ENCODE results near the gene CAMSAP2.

DNA sequence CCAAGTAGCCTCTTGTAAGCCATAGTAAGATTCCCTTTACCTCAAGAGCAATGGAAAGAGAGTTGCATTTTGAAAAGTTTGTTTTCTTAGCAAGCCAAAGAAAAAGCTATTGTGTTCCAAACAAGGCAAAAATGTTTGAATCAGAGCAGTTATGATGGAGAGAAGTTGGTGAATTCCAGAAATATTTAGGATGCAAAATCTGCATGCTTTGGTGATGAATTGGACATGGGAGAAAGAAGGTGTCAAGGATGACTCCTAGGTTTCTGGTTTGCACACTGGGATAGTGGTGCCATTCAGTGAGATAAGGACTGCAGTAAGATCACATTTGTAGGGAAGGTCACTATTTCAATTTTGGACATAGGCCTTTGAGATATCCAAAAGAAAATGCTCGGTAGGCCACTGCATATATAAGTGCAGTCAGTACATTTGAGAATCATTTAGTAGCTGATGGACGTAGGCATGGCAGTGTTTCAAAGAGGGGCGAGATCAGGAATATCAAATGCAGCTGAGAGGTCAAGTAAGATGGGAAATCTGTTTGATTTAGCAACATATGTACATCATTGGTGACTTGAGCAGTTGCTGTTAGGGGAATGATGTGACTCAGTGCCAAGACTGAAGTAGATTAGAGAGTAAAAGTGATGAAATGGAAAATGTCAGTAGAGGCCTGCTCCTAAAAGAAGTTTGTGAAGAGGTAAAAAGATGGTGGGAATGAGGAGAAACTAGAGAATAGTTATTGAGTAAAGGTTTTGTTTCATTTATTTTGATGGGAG is 100.2 kb downstream of the CAMSAP2 start:
- TF ChIP-seq CREB1 (IDR thresholded peaks at IDR 0.05) (no peak), JUN (IDR thresholded peaks at IDR 0.05; ENCODE audit: low read depth, low read length) (no peak), JUND (IDR thresholded peaks at IDR 0.05; ENCODE audit: low read length) (no peak), MAX (IDR thresholded peaks at IDR 0.05) (no peak), CEBPB (IDR thresholded peaks at IDR 0.05; ENCODE audit: low read depth, low read length) (no peak)
- TF ChIP-seq, protein P1, sequence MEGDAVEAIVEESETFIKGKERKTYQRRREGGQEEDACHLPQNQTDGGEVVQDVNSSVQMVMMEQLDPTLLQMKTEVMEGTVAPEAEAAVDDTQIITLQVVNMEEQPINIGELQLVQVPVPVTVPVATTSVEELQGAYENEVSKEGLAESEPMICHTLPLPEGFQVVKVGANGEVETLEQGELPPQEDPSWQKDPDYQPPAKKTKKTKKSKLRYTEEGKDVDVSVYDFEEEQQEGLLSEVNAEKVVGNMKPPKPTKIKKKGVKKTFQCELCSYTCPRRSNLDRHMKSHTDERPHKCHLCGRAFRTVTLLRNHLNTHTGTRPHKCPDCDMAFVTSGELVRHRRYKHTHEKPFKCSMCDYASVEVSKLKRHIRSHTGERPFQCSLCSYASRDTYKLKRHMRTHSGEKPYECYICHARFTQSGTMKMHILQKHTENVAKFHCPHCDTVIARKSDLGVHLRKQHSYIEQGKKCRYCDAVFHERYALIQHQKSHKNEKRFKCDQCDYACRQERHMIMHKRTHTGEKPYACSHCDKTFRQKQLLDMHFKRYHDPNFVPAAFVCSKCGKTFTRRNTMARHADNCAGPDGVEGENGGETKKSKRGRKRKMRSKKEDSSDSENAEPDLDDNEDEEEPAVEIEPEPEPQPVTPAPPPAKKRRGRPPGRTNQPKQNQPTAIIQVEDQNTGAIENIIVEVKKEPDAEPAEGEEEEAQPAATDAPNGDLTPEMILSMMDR (IDR thresholded peaks at IDR 0.05; ENCODE audit: control extremely low read depth in 1 of 3, insufficient read depth in 1 of 3, low read depth in 1 of 3, low read length in 3 of 3): no peak
